Measurements from ENCODE around the gene SHC3.

The SHC3 gene

DNA sequence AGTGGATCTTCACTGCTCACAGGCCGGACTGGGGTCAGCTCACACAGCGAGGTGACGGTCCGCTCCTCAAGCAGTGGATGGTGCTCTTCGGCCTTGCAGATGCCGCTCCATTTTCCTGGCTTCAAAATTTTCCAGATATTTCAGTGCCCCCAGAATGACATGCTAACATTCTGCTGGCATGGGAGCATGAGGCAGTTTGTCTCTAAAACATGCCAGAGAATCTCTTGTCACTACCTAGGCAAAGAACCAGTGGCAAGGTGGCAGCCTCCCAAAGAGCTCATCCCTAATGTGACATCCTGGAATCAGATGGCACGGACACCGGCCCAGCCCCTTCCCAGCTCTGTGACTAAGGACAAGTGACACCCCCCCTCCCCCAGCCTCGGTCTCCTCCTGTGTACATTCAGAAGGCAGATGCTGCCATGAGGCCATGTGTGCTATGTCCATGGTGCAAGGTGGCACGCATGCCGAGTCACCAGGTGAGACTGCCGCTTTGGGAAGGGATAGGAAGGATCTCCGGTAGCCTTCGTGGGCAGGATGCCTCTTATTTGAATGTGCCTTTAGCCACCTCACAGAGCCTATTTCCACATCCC lies 184.7 kb downstream of the SHC3 start:
- DNase-seq (ENCODE audit: extremely low spot score, insufficient read length, low read depth) (no peak), FAIRE-seq (no peak)

DNA sequence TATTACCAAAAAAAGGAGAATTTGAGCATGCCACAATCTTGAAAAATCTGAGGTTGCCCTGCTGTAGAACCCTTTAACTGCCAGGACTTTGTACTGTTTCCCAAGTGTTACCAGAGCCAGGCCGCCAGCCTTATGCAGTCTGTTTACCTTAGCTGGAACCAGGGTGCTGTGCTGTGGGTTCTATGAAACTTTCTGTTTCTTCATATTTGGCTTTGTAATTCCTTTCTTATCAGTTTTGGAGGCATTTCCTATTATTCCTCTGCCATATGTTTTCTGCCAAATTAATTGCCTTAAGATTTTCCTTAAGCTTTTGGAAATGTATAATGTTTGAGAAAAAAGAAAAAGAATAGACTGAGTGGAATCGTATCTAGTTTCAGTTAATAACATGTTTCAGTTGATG lies 185.3 kb downstream of the SHC3 start:
- DNase-seq (ENCODE audit: extremely low spot score, insufficient read length, low read depth) = no peak
- FAIRE-seq = no peak

DNA sequence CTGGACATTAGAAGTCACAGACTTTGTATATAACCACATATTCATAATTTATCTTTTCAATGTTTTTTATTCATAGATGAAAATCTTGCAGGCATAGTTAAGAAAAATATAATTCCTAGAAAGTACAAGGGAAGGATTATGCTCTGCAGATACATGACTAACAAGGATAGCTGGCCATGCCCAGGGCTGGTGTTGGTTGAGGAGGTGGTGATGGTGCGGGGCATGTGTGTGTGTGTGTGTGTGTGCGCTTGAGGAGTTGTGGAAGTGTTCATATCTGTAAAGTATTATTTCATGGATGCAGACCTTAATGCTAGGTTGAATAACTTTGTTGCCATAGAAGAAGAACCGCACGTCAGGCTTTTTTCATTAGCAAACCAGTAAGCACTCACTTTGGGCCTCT lies 186.1 kb downstream of the SHC3 start:
- FAIRE-seq = no peak
- DNase-seq (ENCODE audit: extremely low spot score, insufficient read length, low read depth) = no peak

DNA sequence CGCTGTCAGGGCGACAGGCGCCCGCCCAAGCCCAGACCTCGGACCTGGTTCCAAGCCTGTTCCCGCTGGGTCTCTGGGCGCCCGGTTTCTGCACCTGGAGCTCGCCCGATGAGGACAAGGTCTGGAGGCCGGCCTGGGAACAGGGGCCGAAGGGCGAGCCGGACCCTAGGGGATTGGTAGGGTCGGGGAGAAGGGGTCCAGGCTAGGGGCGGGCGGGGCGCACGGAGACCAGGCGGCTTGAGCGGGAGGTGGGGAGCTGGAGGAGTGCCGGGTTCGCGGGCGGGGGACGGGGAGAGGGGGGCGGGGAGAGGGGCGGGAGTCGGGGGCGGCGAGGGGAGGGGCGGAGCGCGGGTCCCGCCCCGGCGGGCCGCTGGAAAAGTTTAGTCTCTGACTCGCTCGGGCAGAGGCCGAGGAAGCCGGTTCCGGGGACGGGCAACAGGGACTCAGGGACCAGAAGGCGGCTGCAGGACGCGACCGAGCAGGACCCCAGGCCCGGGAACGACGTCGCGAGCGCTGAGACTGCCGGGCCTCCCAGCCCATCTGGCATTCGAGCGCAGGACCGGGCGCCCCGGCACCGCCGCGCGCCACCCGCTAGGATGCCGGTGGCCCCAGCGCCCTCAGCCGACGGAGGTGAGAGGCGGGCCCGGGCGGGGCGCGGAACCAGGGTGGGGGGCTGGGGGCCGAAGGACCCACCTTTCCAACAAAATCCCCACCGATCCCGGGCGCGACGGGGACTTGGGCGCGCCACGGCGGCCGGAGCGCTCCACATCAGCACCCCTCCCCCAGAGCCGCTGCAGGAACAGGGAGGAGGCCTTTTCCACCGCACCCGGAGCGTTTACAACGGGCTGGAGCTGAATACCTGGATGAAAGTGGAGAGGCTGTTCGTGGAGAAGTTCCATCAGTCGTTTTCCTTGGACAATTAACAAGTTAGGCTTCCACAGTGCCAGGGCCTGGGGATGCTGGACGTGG lies 187.3 kb downstream of the SHC3 start, which contains the start of gene S1PR3:
S1PR3 (plus strand) TSS at position 403 of the 969 bp plus-strand sequence. CDS start 9,733 bp downstream, outside the sequence.
- DNase-seq (ENCODE audit: extremely low spot score, insufficient read length, low read depth) = no peak
- FAIRE-seq = no peak

DNA sequence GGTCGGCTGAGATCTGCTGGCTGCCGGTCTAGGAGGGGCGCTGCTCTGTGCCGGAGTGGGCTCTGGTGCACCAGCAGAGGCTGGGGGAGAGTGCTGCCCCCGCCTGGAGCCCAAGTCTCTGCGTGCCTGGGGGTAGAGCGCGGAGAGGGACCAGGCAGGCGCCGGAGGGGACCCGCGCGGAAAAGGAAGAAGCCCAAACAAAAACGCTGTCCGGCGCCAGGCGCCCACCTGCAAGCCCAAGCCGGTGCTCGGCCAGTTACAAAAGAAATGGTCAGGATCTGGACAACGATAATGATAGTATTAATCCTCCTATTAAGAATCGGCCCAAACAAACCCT lies 187.9 kb downstream of the SHC3 start:
- DNase-seq (ENCODE audit: extremely low spot score, insufficient read length, low read depth) (no peak), FAIRE-seq (no peak)

DNA sequence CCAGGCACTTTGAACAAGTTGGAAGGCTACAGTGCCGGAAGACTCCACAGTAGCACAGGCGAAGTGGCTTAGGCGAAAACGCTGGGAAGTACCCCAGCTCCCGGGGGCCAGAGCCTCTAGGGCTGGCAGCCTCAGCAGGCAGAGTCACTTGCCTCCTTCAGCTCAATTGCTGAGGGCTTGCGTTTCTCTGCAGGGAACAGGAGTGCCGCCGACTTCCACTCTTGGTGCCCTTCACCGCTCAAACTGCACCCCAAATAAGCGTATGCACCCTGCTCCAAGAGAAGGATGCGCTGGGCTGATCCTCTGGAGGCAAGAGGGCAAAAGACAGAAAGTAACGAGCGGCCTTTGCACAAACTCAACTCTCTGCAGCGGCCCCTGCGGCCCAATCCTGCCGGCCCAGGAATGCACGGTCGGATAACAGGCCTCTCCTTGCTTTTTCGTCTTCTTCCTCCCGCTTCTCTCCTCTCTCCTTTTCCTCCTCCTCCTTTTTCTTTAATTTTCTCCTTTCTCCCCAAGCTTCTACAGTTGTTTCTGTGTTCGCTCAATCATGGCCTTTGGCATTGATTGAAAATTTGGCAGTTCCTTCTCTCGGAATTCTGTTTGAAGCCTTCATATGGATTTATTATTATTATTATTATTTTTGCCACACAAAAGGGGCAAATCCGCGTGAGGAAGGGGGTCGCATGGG lies 188.4 kb downstream of the SHC3 start:
- FAIRE-seq = no peak
- DNase-seq (ENCODE audit: extremely low spot score, insufficient read length, low read depth) = no peak

DNA sequence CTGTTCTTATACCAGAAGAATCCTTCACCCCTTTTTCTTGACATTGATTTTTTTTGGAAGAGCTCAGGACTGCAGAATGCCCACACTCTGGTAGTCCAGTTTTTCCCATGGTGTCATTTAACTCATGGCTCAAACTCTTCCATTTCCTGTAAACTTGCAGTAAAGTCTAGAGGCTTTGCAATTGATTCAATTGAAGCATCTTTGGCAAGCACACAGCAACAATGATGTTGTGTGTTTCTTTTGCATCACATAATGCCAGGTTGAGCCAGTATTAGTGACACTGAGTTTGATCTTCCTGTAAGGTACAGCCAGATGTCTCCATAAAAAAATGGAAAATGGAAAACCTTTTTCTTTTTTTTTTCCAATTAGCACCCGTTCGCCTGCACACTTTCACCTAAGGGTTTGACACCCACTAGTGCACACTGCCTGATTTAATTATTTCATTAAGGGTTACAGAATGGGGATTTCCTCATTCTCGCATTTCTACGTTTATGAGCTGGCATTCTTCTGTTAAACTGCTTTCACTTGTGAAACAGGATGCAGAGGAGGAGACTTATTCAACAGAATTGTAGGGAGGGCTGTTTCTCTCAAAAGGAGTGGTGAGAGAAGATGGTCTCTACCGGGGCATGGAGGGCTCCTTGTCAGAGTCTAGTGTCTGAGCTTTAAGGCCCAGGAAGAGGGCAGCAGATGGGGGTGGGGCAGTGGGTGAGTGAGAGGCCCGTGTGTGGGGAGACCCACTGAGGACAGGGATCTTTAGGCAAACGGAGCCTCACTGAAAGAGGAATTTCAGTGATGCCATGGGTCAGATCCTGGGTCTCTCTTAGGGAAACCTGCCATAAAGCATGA lies 189.6 kb downstream of the SHC3 start:
- no peak for DNase-seq (ENCODE audit: extremely low spot score, insufficient read length, low read depth)
- FAIRE-seq = no peak

DNA sequence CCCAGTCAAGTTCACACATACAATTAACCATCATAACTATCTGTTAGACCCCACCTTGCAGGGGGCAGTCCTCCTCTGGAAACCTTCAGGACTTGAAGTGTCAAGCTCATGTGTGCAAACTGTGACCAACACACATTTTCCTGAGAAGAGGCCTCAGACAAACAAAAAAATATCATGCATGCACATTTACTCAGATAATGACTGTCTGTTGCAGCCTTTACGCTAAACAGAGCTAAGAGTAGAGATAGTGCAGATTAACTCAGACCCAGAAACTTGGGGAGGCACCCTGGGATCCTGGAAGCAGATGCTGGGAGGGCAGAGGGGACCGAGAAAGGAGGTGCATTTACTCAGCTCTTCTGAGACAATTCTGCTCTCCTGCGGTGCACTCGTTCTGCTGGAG lies 191.0 kb downstream of the SHC3 start:
- DNase-seq (ENCODE audit: extremely low spot score, insufficient read length, low read depth) (no peak), FAIRE-seq (no peak)

DNA sequence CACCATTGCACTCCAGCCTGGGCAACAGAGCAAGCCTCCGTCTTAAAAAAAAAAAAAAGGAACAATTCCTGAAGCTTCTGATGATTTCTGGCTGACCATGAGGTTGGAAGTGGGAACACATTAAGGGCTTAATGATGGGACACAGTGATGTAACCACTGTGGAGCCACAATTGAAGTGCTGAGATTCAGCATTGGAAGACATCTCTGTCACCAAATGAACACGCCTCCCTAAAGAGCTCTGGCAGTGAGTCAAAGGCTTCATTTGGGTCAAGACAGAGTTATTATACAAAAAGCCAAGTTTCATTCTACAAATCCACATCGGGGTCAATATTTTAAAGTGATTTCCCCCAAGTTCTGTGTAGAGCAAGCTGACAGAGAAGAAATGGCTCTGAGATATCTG lies 191.8 kb downstream of the SHC3 start:
- no peak for DNase-seq (ENCODE audit: extremely low spot score, insufficient read length, low read depth)
- FAIRE-seq = no peak

DNA sequence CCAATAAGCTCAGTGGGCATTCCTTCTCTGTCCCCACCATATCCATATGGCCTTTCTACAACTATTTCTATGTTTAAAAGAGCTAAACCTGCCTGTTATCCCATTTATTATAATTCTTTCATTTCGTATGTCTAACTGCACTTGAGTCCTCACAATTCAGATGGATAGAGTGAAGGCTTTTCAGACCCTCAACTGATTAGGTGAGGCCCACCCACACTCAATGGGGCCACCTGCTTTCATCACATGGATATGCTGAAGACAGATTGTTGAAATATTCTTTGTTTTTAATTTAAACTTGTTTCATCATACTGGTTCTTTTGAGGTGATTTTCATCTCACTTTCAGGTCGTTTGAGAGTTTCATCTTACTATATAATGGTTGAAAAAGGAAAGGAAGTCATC lies 193.0 kb downstream of the SHC3 start:
- no peak for FAIRE-seq

DNA sequence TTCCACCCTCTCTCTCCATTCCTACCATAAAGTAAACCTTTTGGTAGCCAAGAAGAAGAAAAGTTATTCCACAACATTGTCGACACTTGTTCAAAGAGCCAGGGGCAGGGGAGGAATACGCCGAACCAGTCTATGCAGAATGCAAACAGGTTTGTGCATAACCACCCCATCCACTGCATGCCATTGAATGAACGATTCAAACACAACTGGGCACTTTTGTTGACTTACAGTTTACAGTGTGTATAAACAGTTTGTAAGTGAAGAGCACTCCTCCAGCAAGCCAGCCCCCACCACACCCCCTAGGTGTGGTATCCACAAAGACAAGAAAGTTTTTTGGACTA lies 194.1 kb downstream of the SHC3 start:
- FAIRE-seq = no peak
- no peak for DNase-seq (ENCODE audit: extremely low spot score, insufficient read length, low read depth)

More for the DNA sequence above, 193.0 kb downstream of the SHC3 start:
- DNase-seq (ENCODE audit: extremely low spot score, insufficient read length, low read depth) = no peak

DNA sequence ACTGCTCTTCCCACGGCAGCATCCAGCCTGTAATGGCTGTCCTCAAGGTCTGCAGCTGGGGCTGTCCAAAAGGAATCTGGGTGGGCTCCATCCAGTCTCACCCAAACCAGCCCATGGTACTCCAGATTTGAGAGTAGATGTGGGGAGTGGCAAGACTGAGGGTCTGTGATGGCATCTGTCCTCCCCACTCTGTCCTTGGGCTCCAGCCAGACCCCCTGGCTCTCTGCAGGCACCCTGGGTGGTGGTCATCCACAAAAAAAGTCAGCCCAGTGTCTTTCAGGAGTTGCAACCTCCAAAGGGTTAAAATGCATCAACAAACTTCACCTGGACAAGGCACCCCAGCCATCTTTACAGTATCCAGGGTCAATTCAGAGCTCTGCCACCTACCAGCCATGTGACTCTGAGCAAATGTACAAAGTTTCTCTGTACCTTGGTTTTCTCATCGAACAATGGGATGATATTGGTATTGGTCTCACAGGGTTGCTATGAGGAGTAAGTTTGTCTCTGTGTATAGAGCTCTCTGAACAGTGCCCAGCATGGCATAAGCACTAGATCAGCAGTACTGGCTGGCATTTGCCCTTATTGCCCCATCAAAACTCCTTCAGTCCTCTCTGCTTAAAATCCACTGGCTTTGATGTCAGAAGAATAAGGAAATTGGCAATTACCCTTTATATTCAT lies 194.6 kb downstream of the SHC3 start:
- FAIRE-seq (no peak), DNase-seq (ENCODE audit: extremely low spot score, insufficient read length, low read depth) (no peak)

DNA sequence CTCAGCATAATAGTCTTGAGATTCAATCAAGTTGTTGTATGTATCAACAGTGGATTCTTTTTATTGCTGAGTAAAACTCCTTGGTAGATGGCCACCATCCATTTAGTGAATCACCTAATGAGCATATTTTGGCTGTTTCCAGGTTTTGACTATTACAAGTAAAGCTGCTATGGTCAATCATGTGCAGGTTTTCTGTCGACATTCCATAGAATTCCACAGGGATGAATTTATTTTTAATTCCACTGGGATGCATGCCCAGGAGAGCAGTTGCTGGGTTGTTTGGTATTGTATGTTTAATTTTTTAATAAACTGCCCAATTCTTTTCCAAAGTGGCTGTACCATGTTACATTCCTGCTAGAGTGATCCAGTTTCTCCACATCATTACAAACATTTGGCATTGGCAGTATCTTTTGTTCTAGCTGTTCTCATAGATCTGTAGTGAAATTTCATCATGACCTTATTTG lies 197.8 kb downstream of the SHC3 start:
- DNase-seq (ENCODE audit: extremely low spot score, insufficient read length, low read depth) = no peak
- FAIRE-seq = no peak

DNA sequence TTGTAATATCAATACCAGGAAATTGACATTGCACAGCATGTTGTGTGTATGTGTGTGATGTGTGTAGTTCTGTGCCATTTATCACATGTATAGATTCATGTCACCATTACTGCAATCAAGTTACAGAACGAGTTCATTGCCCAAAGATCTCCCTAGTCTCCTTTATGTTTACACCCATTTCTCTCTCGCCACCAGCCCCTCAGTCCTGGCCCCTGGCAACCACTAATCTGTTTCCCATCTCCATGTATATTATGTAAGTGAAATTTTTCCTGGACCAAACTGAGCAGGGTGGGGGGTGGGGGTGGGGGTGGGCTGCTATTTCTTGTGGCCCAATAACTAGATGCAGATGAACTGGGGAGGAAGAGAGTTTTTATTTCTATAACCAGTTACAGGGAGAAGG lies 198.8 kb downstream of the SHC3 start:
- DNase-seq (ENCODE audit: extremely low spot score, insufficient read length, low read depth) = no peak
- no peak for FAIRE-seq

DNA sequence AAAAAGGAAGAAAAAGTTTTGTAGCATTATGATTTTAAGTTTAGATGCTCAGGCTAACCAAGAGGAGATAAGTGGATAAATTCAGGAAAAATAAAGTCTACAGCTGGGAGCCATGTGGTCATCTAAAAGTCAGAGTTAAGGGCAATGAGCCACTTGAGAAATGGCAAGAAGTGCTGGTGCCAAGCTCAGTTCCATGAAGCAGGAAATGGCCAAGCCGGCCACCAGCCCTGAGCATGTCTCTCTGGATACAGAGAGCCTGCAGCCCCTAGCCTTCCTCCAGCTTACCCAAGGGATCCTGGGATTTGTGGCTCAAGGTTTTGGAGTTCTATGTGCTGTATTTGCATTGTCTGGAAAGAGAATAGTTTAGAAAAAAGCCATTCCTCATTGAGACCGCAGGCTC lies 199.6 kb downstream of the SHC3 start:
- DNase-seq (ENCODE audit: extremely low spot score, insufficient read length, low read depth) = no peak
- no peak for FAIRE-seq

DNA sequence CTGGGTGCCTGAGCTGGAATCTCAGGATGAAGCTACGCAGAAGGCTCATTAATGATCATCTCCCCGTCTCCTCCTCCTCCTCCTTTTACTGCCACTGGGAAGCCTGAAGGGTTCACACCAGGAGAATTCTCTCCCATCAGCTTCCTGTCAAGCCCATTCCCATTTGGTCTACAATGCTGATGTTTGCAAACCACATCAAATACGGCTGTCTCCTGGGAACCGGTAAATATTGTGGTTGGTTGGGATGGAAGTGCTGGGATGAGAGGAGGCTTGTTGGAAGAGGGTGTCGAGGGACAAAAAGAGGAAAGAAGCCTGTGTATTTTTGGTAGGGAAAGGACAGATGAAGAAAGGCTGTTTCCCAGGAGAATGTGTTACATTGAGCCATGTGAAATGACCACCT lies 200.6 kb downstream of the SHC3 start:
- no peak for DNase-seq (ENCODE audit: extremely low spot score, insufficient read length, low read depth)
- FAIRE-seq = no peak

DNA sequence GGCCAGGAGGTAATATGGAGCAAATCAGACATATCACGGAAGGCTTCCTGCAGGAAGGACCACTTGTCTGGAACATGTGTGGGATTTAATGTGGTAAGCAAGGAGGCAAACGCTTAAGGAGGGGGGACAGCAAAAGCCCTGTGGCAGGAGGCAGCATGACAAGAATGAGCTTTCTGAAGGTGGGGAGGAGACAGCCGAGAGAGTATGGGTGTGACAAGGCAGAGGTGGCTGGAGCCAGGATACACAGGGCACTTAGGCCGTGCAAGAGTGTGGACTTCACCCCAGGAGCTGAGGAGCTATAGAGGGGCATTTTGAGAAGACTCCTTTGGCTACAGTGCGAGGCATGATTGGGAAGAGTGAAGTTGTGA lies 201.7 kb downstream of the SHC3 start:
- DNase-seq (ENCODE audit: extremely low spot score, insufficient read length, low read depth) = no peak
- no peak for FAIRE-seq

DNA sequence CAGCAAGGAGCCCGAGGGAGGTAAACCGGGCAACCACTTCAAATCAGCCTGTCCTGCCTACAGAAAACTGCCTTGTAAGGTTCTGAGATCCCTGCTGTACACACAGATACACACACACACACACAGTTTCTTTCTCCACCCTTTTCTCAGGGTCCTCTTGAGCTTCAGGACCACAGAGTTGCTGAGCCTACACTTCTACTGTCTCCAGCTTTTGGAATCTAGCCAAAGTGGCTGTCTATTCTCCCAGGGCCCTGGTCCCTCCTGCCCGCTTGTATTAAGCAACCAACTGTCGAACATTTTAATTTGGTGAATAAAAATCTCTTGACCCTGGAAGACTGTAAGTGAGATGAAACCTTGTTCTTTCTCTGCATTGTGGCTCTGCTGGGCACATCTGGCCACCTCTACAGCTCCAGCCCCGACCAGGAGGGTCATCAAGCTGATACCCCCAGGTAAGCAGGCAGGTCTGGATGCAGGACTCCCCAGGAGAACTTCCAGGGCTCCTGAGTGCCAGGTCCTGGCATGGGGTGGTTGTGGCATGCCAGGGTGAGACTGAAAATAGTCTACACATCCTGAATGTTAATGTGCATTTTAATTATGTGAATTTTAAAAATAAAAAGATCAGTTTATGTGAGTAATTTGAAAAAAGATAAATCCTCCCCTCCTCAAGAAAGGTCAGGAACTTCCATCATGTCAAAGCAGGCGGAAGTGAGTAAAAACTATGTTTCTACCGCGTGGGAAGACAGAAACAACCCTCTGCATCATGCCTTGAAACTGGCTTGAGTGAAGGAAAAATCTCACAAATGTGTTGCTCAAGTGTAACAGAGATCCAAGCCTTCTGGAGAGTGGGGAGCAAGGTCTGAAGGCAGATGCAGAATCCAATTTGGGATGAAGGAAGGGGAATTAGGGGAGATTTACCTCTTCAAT lies 202.4 kb downstream of the SHC3 start:
- DNase-seq (ENCODE audit: extremely low spot score, insufficient read length, low read depth) (no peak), FAIRE-seq (no peak)

DNA sequence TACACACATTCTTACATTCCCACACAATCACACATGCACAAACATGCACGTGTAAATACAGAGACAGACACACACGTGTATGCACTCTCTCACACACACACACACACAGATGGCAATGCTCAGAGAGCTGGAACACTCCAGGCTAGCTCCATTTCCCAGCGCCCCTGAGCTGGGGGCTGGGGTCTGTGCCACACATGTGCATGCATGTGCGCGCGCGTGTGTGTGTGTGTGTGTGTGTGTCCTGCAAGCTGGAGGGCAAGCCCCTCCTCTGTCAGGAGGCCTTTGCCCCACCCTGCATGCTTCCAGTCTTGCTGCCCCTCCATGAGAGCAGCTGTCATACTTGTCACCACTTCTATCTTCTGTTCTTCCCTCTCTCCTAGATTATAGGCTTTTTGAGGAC lies 204.0 kb downstream of the SHC3 start:
- FAIRE-seq (no peak), DNase-seq (ENCODE audit: extremely low spot score, insufficient read length, low read depth) (no peak)

Measured in GM18507 (cell line).